GM12878 (cell line): ENCODE results near the gene NPAS3. TPM values are rescaled to one million over a fixed set of nuclear protein-coding genes. Genes with fewer than 3 reads are reported as not detected.

Experiments used
- ATAC-seq: fragments of 200-7000 bp; cut with Tn5 transposase; 3 replicates; pipeline ENCODE4 v1.9.1; 2020; ENCODE audit warnings: mild to moderate bottlenecking, moderate library complexity
- BruUV-seq: library from RNA; stranded (reverse); fragments of 400-500 nt; replicated peaks from 2 replicates; lab custom pipeline; 2021; lab: Mats Ljungman, UMichigan
- CTCF ChIA-PET: fragments of 300-600 bp; sonication (Branson Sonifier 250); formaldehyde crosslinking; extraction: SDS; loops from one replicate; lab custom pipeline; 2021; ENCODE audit warnings: inconsistent platforms; lab: Yijun Ruan, JAX
- POLR2A ChIA-PET: fragments of 350-600 bp; formaldehyde crosslinking; extraction: SDS; loops from one replicate; lab custom pipeline; 2021; ENCODE audit warnings: inconsistent platforms; lab: Charles Lee
- RAD21 ChIA-PET: fragments of 300-600 bp; sonication (Branson Sonifier 250); formaldehyde crosslinking; loops from one replicate; lab custom pipeline; 2023; ENCODE audit warnings: antibody characterized with exemption; ENCODE audit not compliant: unreplicated experiment; lab: Charles Lee
- SMC1A ChIA-PET: fragments of 300-600 bp; sonication (Branson Sonifier 250); formaldehyde crosslinking; loops from one replicate; lab custom pipeline; 2023; ENCODE audit not compliant: unreplicated experiment, uncharacterized antibody; lab: Charles Lee
- DNase-seq: peaks from one replicate; pipeline ENCODE4 v3.0.0-alpha.2; 2011; ENCODE audit warnings: low read depth, low spot score
- FAIRE-seq: peaks from 3 replicates; lab custom pipeline; 2011; peaks lifted over from hg19 to GRCh38; lab: Jason Lieb, UNC
- H2AFZ ChIP-seq: 2 replicates; pipeline ENCODE4 v1.6.0; 2011; ENCODE audit warnings: low read depth, low read length, control low read depth; ENCODE audit not compliant: control insufficient read depth
- H3K27ac ChIP-seq: 2 replicates; pipeline ENCODE4 v1.5.1; 2011; ENCODE audit warnings: control low read depth; ENCODE audit not compliant: control insufficient read depth, insufficient read depth
- H3K27me3 ChIP-seq, 2 experiments: replicated peaks in 1 of 2; 2 replicates each; pipeline versions ENCODE4 v1.6.0 to v1.6.1; 2011; ENCODE audit warnings: low read length in 1 of 2; ENCODE audit not compliant: control insufficient read depth in 2 of 2, insufficient read depth in 2 of 2
- H3K36me3 ChIP-seq, 2 experiments: 2 replicates each; pipeline ENCODE4 v1.5.1; 2011; ENCODE audit warnings: low read length in 1 of 2; ENCODE audit not compliant: control insufficient read depth in 2 of 2, insufficient read depth in 2 of 2
- H3K4me1 ChIP-seq: 2 replicates; pipeline ENCODE4 v1.6.1; 2011; ENCODE audit warnings: mild to moderate bottlenecking, low read length, moderate library complexity, mixed read lengths; ENCODE audit not compliant: control insufficient read depth, insufficient read depth
- H3K4me2 ChIP-seq: 2 replicates; pipeline ENCODE4 v1.6.0; 2011; ENCODE audit warnings: control low read depth; ENCODE audit not compliant: control insufficient read depth, insufficient read depth
- H3K4me3 ChIP-seq: fragments of 200-600 bp; sonication (generic); 2 replicates; pipeline ENCODE4 v1.5.1; 2016
- H3K79me2 ChIP-seq: 2 replicates; pipeline ENCODE4 v1.6.0; 2011; ENCODE audit warnings: low read length; ENCODE audit not compliant: control insufficient read depth, insufficient read depth
- H3K9ac ChIP-seq: 2 replicates; pipeline ENCODE4 v1.8.0; 2011; ENCODE audit warnings: low read length, control low read depth, mixed read lengths; ENCODE audit not compliant: control insufficient read depth, insufficient read depth
- H3K9me3 ChIP-seq: replicated peaks from 3 replicates; pipeline ENCODE4 v1.5.1; 2011; ENCODE audit warnings: mild to moderate bottlenecking, low read length; ENCODE audit not compliant: control insufficient read depth, insufficient read depth
- H4K20me1 ChIP-seq: 2 replicates; pipeline ENCODE4 v1.6.0; 2011; ENCODE audit not compliant: control insufficient read depth, insufficient read depth
- ATF3 ChIP-seq: IDR thresholded peaks from 2 replicates; pipeline ENCODE4 v1.6.1; 2011; ENCODE audit warnings: low read depth, mild to moderate bottlenecking, low read length, moderate library complexity, borderline replicate concordance; ENCODE audit errors: extremely low read depth
- BCL3 ChIP-seq: IDR thresholded peaks from 2 replicates; pipeline ENCODE4 v1.6.1; 2011; ENCODE audit warnings: borderline replicate concordance, low read depth, mild to moderate bottlenecking, moderate library complexity, low read length; ENCODE audit not compliant: insufficient read depth, poor library complexity, severe bottlenecking
- HDGF ChIP-seq: fragments of 450-650 bp; IDR thresholded peaks from 2 replicates; pipeline ENCODE4 v1.6.1; 2016; ENCODE audit warnings: antibody characterized with exemption
- POLR2AphosphoS5 ChIP-seq: IDR thresholded peaks from 2 replicates; pipeline ENCODE4 v1.6.1; 2011; ENCODE audit warnings: mild to moderate bottlenecking, low read length, inconsistent platforms
- RAD21 ChIP-seq: IDR thresholded peaks from 2 replicates; pipeline ENCODE4 v1.6.1; 2011; ENCODE audit warnings: mild to moderate bottlenecking, low read depth, low read length, moderate library complexity; ENCODE audit not compliant: insufficient read depth
- ZSCAN29 ChIP-seq: fragments of 450-650 bp; IDR thresholded peaks from 2 replicates; pipeline ENCODE4 v1.6.1; 2017; ENCODE audit warnings: mild to moderate bottlenecking, moderate library complexity
- WGBS: methylation state at CpG from one replicate; pipeline ENCODE4 v1.1.6; 2016; ENCODE audit warnings: low lambda C conversion rate; ENCODE audit not compliant: insufficient replicate concordance, insufficient coverage; ENCODE audit errors: missing lambda C conversion rate; 5-methylcytosine and 5-hydroxymethylcytosine counted together
- in situ Hi-C: fragments of 300-500 bp; cut with MboI; formaldehyde crosslinking; loops from 9 replicates; pipeline ENCODE4 v1.14.3; 2018; ENCODE audit warnings: mixed read lengths
- intact Hi-C: fragments of 100-400 bp; cut with micrococcal nuclease; formaldehyde crosslinking; loops from one replicate; pipeline ENCODE4 v1.14.2; 2022; ENCODE audit not compliant: unreplicated experiment
- polyA plus RNA-seq, 11 experiments: library from polyadenylated mRNA; depleted of rRNA in 4 of 11; unstranded in 6 of 11; stranded (reverse) in 5 of 11; fragments of >200 nt; fragmentation: Nextera tagmentation in 4 of 11; fragmentation: Illumina TruSeq in 1 of 11; extraction: Ambion mirVana in 4 of 11; extraction: Trizol in 1 of 11; gene quantifications; 1 replicate in 1 of 11; 2 replicates in 10 of 11; pipeline versions ENCODE4 v1.2.1 to v1.2.3, GENCODE V29; 2011 to 2016; ENCODE audit warnings: inconsistent platforms in 2 of 11, missing spikeins in 2 of 11, low read depth in 1 of 11
- total RNA-seq, 4 experiments: library from RNA; depleted of rRNA in 3 of 4; stranded (reverse); fragments of >200 nt in 3 of 4; fragmentation: Illumina TruSeq in 1 of 4; extraction: Trizol in 1 of 4; gene quantifications; 2 replicates each; pipeline versions ENCODE4 v1.2.1 to v1.2.3, GENCODE V29; 2013 to 2021

Gene NPAS3
- total and polyA plus RNA-seq, 10 of the 15 experiments (the other 5 are each of a cell fraction or from before 2014, with no cell fraction given): under 0.01 to 2.7 (median 0.03) TPM; not detected in 6

DNA sequence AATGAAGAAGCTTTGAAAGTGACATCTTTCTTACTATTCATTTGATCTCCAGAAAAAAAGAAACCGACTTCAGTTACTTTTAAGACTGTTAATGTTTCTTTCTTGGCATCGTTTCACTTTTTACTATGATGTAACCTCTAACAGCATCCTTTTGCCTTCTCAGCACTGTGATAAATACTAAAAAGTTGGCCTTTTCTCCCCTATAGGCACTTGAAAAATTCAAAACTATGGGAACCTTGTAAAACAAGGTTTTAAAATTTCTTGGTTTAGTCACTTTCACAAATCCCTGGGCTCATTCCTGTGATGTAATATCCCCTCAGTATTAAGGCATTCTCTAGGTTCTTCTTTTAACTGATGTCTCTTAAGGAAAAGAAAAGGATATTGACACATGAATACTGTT, 730.4 kb downstream of the NPAS3 start:
- in situ Hi-C loops: no loop called here
- no peaks in the 10 kb centered on the region for H3K36me3 ChIP-seq
- H3K27ac ChIP-seq: no peak overlapping the region
- TF ChIP-seq BCL3 (no peak), POLR2AphosphoS5 (no peak), ZSCAN29 (no peak), RAD21 (no peak), ATF3 (no peak), HDGF (no peak)
- ChIA-PET POLR2A (interaction anchor here (1.0 to 1.5 kb wide), 2 partner anchors 17 to 31 kb away, joined by 3 read pairs; no protein-coding TSS in a partner anchor), CTCF (interaction anchor here (1.2 kb wide), 1 partner anchor 30 kb away, joined by 3 read pairs; no protein-coding TSS in a partner anchor), RAD21 (interaction anchor here (1.0 to 13.3 kb wide), 4 partner anchors 16 to 157 kb away, joined by 4 to 128 read pairs (median 58); no protein-coding TSS in a partner anchor), SMC1A (interaction anchor here (1.4 to 10.7 kb wide), 5 partner anchors 8 to 92 kb away, joined by 4 to 96 read pairs (median 33); no protein-coding TSS in a partner anchor)
- DNase-seq (no peak), FAIRE-seq (no peak), ATAC-seq (no peak)
- no TSS peak for BruUV-seq
- no peaks in the 10 kb centered on the region for H3K79me2 ChIP-seq
- intact Hi-C loops: no loop called here
- no peak overlapping the region for H3K4me2 ChIP-seq
- no peaks in the 10 kb centered on the region for H3K9me3 ChIP-seq
- no peak overlapping the region for H3K4me3 ChIP-seq
- WGBS: 3% methylated on average over 2 of the region's 2 CpGs
- H3K27me3 ChIP-seq: no peaks in the 10 kb centered on the region
- H2AFZ ChIP-seq: no peak overlapping the region
- H3K4me1 ChIP-seq: no peaks in the 10 kb centered on the region
- no peaks in the 10 kb centered on the region for H4K20me1 ChIP-seq
- no peak overlapping the region for H3K9ac ChIP-seq
